GM18951 (cell line): ENCODE measurements around the gene DNAH14.

Source experiments
- POLR2A ChIP-seq: IDR thresholded peaks from 4 replicates; pipeline ENCODE4 v1.6.1; 2011; ENCODE audit warnings: mild to moderate bottlenecking; ENCODE audit not compliant: insufficient read length, insufficient read depth; ENCODE audit errors: extremely low read depth
- in situ Hi-C: fragments of 300-500 bp; cut with MboI; formaldehyde crosslinking; loops from one replicate; pipeline ENCODE4 v1.12.0; 2022; ENCODE audit warnings: low sequenced_read_pairs, mixed read lengths, inconsistent platforms; ENCODE audit not compliant: unreplicated experiment

Gene DNAH14

DNA sequence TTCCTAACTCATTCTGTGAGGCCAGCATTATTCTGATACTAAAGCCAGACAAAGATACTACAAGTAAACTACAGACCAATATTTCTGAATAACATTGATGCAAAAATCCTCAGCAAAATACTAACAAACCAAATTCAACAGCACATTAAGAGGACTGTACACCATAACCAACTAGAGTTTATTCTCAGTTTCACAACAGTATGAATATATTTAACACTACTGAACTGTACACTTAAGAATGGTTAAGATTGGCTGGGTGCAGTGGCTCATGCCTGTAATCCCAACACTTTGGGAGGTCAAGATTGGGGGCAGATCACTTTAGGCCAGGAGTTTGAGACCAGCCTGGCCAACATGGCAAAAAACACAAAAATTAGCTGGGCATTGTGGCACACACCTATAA is 421.4 kb downstream of the DNAH14 start:
- no peak for TF ChIP-seq POLR2A
- in situ Hi-C loops = no loop called here

- in situ Hi-C loops = no loop called here
- no peak for TF ChIP-seq POLR2A
Measured at GRCh38 chr1:225354906-225355305, 425.4 kb downstream of the DNAH14 start.

DNA sequence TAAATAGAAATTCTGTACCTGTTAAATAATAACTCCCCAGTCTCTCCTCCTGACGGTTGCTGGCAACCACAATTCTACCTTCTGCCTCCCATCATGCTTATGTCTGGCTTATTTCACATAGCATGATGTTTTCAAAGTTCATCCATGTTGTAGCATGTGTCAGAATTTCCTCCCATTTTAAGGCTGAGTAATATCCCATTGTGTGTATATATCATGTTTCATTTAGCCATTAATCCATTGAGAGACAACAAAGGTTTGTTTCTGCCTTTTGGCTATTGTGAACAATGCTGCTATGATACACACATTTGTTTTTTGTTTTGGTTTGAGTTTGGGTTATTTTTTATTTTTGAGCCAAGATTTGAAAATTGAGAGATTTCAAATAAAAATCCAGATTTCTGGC is 426.4 kb downstream of the DNAH14 start:
- TF ChIP-seq POLR2A = no peak
- in situ Hi-C loops = no loop called here

- TF ChIP-seq POLR2A = no peak
- in situ Hi-C loops = no loop called here
Measured at GRCh38 chr1:225360119-225360518, 430.6 kb downstream of the DNAH14 start.

GRCh38 chr1:225361176-225361575 is 431.7 kb downstream of the DNAH14 start:
- in situ Hi-C loops = no loop called here

GRCh38 chr1:225362805-225363204 is 433.3 kb downstream of the DNAH14 start:
- in situ Hi-C loops = no loop called here
- TF ChIP-seq POLR2A = no peak

More at GRCh38 chr1:225361176-225361575, 431.7 kb downstream of the DNAH14 start:
- no peak for TF ChIP-seq POLR2A

DNA sequence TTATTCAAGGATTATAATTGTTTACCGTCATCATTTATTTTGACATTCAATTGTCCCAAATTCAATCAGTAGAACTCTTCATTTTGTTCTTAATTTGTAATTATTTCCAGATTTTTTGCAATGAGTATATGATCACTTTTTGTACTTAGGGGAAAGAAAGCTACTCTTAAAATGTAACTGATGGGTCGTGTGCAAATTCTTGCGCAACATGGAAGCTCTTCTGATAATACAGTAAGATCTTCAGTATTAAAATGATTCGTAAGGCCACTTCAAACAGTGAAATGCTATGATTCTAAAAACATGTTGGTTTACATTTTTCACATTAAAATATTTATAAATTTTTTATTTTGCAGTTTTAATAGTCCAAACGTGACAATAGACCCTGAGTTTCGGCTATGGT is 435.0 kb downstream of the DNAH14 start:
- in situ Hi-C loops = no loop called here
- no peak for TF ChIP-seq POLR2A

GRCh38 chr1:225366018-225366417 is 436.5 kb downstream of the DNAH14 start:
- TF ChIP-seq POLR2A = no peak
- in situ Hi-C loops = no loop called here

DNA sequence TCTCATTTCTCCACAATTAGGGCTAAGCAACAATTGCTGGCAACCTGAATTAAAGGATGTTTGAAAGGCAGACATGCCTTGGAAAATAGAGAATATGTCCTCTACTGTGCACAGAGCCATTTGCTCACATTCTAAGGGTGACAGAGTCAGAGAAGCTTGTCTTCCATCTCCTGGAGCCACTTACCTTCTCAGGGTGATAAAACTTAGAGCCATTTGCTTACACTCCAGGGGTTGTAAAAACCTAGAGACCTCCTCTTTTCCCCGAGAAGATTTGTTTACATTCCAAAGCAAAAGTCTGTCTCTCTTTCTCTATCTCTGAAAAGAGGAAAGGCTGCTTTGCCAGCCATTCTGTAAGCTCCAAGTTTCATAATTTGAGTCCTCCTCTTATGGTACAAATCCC is 437.1 kb downstream of the DNAH14 start:
- TF ChIP-seq POLR2A = no peak
- in situ Hi-C loops = no loop called here

GRCh38 chr1:225368036-225368552 is 438.6 kb downstream of the DNAH14 start:
- no peak for TF ChIP-seq POLR2A
- in situ Hi-C loops = no loop called here

- no peak for TF ChIP-seq POLR2A
- in situ Hi-C loops = no loop called here
Measured at GRCh38 chr1:225371366-225372010, 442.0 kb downstream of the DNAH14 start.

GRCh38 chr1:225373155-225373554 is 443.7 kb downstream of the DNAH14 start:
- in situ Hi-C loops = no loop called here
- no peak for TF ChIP-seq POLR2A

DNA sequence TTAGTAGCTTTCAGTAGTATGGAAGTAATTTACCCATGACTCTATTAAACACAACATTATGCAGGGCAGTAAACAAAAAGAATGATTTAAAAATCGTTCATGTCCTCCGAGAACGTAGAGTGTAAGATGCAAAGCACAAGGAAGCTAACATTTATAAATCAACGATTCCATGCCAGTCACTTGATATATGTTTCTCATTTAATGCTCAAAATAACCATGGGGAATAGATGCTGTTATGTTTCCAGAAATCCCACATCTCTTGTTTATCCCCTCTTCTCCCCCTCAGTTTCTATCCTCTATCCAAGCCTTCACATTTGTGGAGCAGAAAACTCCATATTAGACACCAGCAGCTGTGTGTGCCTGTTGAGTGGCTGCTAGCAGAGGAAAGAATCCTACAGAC is 445.5 kb downstream of the DNAH14 start:
- in situ Hi-C loops = no loop called here
- no peak for TF ChIP-seq POLR2A

DNA sequence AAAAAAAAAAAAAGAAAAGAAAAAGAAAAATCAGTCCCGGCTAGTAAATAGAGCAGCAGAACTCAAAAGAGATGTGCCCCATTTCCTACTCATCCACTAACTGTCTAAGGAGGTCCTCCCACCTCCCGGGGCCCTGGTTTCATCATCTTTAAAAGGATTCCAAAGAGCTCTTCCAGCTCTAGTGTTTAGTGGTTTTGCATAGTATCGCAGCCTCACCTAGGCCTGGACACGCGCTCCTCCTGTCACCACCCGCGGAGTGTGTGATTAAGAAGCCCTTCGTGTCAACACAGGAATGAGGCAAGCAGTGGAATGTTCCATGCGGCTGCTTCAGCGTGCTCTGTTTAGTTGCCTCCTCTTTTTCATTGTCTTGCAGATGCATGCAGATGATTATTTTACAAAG is 449.4 kb downstream of the DNAH14 start:
- no peak for TF ChIP-seq POLR2A
- in situ Hi-C loops = no loop called here
